Measurements from ENCODE around the gene TTLL5. TPM values are rescaled to one million over a fixed set of nuclear protein-coding genes. Genes with fewer than 3 reads are reported as not detected.

The TTLL5 gene, protein sequence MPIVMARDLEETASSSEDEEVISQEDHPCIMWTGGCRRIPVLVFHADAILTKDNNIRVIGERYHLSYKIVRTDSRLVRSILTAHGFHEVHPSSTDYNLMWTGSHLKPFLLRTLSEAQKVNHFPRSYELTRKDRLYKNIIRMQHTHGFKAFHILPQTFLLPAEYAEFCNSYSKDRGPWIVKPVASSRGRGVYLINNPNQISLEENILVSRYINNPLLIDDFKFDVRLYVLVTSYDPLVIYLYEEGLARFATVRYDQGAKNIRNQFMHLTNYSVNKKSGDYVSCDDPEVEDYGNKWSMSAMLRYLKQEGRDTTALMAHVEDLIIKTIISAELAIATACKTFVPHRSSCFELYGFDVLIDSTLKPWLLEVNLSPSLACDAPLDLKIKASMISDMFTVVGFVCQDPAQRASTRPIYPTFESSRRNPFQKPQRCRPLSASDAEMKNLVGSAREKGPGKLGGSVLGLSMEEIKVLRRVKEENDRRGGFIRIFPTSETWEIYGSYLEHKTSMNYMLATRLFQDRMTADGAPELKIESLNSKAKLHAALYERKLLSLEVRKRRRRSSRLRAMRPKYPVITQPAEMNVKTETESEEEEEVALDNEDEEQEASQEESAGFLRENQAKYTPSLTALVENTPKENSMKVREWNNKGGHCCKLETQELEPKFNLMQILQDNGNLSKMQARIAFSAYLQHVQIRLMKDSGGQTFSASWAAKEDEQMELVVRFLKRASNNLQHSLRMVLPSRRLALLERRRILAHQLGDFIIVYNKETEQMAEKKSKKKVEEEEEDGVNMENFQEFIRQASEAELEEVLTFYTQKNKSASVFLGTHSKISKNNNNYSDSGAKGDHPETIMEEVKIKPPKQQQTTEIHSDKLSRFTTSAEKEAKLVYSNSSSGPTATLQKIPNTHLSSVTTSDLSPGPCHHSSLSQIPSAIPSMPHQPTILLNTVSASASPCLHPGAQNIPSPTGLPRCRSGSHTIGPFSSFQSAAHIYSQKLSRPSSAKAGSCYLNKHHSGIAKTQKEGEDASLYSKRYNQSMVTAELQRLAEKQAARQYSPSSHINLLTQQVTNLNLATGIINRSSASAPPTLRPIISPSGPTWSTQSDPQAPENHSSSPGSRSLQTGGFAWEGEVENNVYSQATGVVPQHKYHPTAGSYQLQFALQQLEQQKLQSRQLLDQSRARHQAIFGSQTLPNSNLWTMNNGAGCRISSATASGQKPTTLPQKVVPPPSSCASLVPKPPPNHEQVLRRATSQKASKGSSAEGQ (N-terminal part only)
- 29.5 and 31.6 TPM in 2 replicates for total RNA-seq (ENCODE audit: low replicate concordance)

DNA sequence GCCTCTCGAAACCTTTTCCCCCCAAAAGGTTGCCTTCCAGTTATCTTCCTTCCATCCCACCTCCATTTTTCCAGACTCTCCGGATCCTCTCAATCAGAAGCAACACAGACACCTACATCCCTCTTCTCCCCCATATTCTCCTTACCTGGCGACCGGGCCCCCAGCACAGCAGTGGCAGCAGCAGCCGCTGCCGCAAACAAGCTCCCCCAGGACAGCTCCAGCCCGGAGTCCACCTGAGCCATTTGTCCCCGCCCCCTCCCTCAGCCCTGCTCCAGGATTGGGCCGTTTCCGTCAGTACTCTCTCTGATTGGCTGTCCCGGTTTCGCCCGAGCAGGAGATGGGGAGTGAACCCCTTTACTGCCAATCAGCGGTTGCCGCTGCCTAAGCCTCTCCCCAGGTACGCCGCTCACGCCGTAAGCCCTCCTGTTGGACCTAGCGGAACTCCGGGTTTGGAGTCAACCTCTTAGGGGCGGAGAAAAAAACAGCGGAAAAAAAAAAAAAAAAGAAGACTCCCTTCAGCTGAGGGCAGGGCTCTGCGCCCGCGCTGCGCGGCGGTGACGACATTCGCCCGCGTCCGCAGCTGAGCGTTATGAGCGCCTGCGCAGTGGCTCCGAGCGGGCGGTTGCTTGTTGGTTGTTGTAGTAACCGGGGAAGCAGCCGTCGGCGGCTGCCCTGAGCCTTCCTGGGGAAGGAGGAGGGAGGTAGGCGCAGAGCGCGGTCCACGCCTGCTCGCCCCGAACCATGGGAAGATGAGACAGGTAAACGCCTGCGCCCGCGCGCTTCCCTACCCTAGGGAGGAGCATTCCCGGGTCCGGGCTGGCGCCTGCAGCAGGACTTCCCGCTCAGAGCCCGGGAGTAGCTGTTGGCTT lies at the start of gene TTLL5, which contains the start of gene ERG28:
TSS of gene TTLL5 (plus strand) at position 617 of the 869 bp plus-strand sequence. CDS start 1,904 bp downstream, outside the sequence.
TSS of gene ERG28 (minus strand) at position 247 of the 869 bp plus-strand sequence. CDS start 3,374 bp downstream, outside the sequence.
- DNase-seq (ENCODE audit: low read depth), result peak; percentile 99
- TF ChIP-seq, protein P1, sequence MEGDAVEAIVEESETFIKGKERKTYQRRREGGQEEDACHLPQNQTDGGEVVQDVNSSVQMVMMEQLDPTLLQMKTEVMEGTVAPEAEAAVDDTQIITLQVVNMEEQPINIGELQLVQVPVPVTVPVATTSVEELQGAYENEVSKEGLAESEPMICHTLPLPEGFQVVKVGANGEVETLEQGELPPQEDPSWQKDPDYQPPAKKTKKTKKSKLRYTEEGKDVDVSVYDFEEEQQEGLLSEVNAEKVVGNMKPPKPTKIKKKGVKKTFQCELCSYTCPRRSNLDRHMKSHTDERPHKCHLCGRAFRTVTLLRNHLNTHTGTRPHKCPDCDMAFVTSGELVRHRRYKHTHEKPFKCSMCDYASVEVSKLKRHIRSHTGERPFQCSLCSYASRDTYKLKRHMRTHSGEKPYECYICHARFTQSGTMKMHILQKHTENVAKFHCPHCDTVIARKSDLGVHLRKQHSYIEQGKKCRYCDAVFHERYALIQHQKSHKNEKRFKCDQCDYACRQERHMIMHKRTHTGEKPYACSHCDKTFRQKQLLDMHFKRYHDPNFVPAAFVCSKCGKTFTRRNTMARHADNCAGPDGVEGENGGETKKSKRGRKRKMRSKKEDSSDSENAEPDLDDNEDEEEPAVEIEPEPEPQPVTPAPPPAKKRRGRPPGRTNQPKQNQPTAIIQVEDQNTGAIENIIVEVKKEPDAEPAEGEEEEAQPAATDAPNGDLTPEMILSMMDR (IDR thresholded peaks at IDR 0.05; ENCODE audit: insufficient read depth, low read length), result no peak
- H3K4me3 ChIP-seq (ENCODE audit: low read depth, low read length), result peak within 1 kb of the TSS; percentile 97

DNA sequence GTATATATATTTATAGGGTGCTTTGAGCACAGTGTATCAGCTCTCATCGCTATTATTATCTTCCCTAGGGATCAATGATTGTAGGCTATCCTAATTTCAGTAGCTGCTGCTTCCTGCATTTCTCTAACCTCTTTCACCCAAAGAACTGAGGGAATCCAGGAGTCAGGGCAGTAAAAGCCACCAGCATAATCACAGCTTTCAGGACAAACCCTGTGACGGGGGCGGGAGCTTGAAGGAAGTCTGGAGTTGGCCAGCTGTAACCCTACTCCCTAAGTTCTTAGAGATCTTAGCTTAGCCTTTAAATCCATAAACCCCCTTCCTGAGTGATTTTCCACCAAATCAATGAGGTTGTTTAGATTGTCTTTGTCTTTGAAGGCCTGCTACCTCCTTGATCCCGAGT lies 48.9 kb upstream of the TTLL5 start:
- H3K4me3 ChIP-seq (ENCODE audit: low read depth, low read length), result no peak overlapping the region
- no peak for DNase-seq (ENCODE audit: low read depth)
- TF ChIP-seq, protein P1 (IDR thresholded peaks at IDR 0.05; ENCODE audit: insufficient read depth, low read length), result no peak

DNA sequence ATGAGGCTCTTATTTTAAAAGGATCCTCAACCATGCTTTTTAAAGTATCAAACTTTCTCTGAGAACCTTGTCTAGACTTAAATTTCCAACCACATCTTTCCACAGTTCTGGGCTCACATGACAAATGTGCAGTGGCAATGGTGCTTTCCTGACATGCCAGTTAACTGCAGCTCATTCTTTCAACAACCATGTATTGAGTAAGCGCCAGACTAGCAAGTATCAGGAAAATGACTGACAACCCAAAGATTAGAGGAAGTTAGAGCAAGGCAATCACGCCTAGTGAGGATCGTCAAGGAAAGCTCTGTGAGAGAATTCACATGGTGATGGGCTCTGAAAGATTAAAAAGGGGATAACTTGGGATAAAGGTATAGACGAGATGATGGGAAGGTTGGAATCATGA lies 46.9 kb upstream of the TTLL5 start:
- TF ChIP-seq, protein P1 (IDR thresholded peaks at IDR 0.05; ENCODE audit: insufficient read depth, low read length), result no peak
- H3K4me3 ChIP-seq (ENCODE audit: low read depth, low read length), result no peak overlapping the region
- no peak for DNase-seq (ENCODE audit: low read depth)

DNA sequence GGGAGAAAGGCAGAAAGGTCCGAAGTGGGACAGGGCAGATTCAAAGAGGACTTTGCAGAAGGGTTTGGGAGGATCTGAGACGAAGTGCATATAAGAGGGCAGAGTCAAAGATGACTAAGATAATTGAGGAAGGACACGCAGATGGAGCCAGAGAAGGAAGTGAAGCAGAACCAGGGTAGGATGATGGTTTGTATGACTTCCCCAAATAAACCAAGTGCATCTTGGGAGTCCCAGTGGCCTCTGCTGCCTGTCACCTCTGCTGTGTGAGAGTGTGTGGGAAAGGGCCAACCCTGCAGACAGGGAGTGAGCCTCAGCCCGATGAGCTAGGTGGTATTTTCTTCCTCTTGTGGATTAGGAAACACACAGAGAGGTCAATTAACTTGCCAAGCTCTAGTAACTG lies 45.8 kb upstream of the TTLL5 start:
- no peak overlapping the region for H3K4me3 ChIP-seq (ENCODE audit: low read depth, low read length)
- DNase-seq (ENCODE audit: low read depth), result no peak
- TF ChIP-seq, protein P1 (IDR thresholded peaks at IDR 0.05; ENCODE audit: insufficient read depth, low read length), result no peak

DNA sequence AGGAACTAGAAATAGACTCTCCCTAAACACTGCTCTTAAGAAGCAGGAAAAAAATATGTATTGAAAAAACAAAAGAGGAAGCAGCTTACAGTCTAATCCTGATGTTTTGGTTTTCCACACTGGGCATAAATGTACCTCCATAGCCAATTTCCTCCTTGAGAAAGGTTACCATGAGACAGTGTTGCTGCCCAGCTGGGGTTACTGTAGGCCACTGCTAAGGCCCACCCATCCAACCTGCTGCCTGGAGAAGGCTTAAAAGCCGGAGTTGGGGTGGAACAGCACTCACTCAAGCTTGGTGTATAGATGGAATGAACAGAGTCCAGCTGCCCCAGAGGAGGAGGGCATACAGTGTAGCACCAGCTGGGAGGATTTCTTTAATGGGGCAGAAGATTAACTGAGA lies 41.5 kb upstream of the TTLL5 start:
- DNase-seq (ENCODE audit: low read depth), result no peak
- no peak overlapping the region for H3K4me3 ChIP-seq (ENCODE audit: low read depth, low read length)
- TF ChIP-seq, protein P1 (IDR thresholded peaks at IDR 0.05; ENCODE audit: insufficient read depth, low read length), result no peak

Data from fibroblast of the aortic adventitia (primary cell).